Stimulated activated CD4-positive, alpha-beta T cell treated with anti-CD3 and anti-CD28 coated beads, Interleukin-1b, Interleukin-23, amount 100 ng/mL, for 4 hours (primary cell): ENCODE measurements around the gene RAX2.

ENCODE experiments used
- DNase-seq, 2 donors: peaks; one replicate each; pipeline ENCODE4 v3.0.0-alpha.2; 2020; ENCODE audit warnings: low read depth in 2 of 2

Gene RAX2

DNA sequence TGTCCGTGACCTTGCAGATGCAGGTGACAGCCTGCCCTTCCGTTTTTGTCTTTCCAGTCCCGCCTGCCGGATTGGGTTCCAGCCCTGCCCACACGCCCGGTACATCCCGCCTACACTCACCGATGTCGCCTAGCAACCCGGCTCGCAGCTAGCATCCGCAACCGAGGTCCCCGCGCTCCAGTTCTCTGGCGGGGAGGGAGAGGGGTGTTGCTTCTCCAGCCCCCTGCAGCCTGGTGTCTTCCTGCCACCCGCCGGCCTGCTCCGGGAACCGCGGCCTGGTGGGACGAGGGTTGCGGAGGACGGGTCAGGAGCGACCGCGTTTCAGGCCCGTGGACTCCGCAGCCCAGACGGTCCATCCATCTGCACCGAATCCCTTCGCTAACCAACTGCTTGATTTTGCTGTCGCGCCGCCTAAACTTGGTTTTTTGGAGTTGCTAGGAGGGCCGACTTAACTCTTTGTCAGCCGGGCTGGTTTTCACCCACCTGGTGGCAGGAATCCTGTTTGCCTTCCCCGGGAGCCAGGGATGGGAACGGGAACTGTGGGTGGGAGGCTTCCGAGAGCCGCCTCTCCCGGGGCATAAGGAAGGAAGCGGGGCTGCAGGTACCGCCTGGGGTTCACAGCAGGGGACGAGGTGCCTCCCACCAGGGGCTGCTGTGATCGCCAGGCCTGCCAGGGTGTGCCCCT lies 29.5 kb upstream of the RAX2 start:
- DNase-seq = peak; percentile 42 to 56

DNA sequence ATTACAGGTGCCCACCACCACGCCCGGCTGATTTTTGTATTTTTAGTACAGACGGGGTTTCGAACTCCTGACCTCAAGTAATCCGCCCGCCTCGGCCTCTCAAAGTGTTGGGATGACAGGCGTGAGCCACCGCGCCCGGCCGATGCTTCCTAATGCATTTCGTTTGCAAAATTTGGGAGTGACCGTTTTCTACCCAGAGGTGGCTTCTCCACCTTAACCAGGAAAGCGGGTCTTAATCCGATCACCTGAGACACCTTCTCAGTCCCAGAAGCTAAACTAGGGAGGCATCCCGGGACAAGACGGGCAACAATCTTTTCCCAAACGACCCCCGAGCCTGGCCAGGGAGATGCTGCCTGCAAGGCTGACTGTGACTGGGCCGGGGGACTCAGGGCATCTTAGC lies 29.0 kb upstream of the RAX2 start:
- DNase-seq = no peak

DNA sequence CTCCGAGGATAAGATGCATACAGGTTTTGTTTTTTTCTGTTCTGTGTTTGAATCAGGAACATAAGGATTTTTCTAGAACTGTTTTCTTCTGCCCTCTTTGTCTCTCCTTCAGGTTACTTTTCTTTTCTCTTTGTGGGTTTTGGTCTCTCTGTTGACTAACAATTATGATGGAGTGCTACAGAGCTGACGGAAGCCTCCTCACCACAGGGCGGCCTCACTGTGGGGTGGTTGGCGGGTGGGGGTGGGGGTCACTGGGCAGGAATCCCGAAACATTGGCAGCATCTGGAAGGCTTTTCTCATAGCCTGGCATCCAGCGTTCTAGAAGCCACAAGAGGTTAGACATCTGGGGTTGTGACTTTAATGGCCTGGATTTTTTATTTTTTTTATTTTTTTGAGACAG lies 26.1 kb upstream of the RAX2 start:
- DNase-seq = no peak

DNA sequence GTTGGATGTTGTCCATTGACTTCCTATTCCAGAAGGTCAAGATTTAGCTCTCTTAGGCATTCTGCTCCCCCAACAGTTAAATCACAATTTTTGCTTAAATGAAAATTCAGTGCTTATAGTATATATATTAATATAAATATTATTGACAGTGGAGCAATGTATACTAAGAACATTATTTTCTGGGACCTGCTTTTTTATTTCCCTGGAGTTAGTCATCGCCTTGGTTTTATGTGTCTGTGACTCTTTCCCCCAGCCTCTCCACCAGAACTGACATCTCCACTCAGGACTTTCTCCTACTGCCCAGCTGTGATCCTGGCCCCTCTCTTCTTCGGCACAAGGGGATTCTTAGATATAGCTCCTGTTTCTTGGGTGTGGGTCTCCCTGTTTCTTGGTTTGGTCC lies 24.3 kb upstream of the RAX2 start:
- DNase-seq = no peak

DNA sequence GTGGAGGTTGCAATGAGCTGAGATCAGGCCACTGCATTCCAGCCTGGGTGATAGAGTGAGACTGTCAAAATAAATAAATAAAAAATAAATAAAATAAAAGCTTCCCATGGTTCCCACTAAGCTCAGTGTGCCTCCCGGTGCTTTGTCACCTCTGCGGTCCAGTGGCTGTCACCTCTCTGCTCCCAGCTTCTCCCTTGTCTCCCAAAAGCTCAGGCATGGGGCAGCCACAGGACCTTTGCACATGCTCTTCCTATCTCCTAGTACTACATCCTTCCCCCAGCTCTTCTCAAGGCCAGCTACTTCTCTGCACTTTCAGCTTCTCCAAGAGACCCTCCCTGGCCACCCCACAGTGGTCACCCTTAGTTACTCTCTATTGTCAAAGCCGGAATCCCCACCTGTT lies 21.8 kb upstream of the RAX2 start:
- no peak for DNase-seq

DNA sequence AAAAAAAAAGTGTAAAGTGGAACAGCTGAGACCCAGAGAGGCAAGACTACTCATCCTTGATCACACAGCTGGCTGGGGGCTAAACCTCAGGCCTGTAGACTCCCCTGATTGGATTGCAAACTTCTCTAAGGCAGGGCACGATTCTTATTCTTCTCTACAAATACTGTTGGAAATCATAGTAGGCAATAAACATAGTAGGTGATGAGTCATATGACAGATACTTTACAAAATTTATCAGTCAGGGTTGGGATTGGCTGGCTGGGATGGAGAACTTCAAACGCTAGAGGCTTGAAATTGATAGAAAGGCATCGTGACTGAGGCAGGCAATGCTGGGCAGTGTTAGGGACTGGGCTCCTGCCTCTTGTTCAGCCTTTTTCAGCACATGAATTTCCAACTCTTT lies 20.1 kb upstream of the RAX2 start:
- no peak for DNase-seq

DNA sequence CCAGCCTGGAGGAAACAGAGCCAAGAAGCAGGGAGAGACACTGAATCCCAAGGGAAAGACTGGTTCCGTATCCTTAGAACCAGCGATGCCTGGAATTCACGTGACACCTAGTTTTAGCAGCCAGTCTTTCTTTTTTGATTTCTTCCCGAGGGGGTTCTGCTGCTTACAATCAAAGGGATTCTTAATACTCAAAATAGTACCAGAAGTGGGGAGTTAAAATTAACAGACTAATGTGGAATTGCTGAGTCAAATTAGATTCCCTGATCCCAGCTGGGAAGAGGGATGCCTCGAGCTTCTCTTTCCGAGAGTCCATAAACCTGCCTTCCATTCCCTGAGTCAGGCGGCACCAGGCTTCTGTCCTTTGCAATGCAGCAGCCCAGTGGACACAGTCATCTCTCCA lies 18.9 kb upstream of the RAX2 start:
- no peak for DNase-seq

DNA sequence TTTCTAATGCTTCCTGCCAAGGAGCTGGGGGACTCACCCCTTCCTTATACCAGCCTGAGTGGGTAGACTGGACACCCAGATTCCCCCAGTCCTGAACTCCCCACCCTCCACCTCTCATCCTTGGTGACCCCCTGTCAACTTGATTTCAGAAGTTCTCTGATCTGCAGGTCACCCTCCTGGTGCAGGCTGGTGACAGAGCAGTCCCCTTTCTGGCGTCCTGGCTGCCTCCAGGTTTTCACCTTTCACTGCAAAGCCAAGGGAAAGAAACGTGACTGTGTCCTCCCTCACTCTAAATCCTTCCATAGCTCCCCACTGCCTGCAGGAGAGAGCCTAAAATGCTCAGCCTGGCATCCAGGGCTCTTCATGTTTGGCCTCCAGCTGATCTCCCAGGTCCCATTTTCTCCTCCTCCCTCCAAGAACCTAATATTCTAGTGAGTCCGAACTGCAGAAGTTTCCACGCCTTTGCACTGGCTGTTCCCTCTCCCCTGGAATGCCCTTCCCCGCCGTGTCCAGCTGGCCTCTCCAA lies 18.2 kb upstream of the RAX2 start:
- no peak for DNase-seq

DNA sequence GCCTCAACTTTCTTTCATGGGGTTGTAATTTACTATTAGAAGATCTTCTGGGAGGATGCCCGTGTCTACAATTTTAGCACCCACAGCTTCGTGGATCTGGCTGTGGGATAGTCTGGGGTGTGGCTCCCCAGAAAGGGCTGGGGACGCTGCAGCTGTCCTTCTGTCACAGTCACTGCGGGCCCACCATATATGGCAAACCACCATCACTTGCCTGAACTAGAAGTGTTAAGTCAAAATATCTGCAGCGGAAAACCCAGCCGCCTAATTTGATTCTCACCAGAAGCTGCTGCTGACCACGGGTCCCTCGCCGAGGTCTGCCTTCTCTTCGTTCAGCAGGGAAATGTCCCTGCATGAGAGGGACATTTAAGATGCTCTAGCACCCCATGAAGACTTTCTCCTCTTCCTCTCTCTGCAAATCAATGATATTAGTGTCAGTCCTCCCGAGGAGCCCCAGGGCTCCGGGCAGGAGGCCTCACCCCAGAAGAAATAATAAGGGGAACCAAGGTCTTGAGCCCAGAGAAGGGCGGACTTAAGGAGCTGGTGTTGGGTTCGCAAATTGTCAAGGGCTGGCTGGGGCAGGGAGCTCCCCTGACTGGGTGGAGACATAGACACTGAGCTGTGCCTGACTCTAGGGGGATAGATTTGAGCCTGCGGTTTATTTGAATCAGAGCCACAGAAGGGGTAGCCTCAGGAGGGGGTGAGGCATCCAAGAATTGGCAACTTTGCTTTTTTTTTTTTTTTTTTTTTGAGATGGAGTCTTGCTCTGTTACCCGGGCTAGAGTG lies 17.2 kb upstream of the RAX2 start:
- no peak for DNase-seq

DNA sequence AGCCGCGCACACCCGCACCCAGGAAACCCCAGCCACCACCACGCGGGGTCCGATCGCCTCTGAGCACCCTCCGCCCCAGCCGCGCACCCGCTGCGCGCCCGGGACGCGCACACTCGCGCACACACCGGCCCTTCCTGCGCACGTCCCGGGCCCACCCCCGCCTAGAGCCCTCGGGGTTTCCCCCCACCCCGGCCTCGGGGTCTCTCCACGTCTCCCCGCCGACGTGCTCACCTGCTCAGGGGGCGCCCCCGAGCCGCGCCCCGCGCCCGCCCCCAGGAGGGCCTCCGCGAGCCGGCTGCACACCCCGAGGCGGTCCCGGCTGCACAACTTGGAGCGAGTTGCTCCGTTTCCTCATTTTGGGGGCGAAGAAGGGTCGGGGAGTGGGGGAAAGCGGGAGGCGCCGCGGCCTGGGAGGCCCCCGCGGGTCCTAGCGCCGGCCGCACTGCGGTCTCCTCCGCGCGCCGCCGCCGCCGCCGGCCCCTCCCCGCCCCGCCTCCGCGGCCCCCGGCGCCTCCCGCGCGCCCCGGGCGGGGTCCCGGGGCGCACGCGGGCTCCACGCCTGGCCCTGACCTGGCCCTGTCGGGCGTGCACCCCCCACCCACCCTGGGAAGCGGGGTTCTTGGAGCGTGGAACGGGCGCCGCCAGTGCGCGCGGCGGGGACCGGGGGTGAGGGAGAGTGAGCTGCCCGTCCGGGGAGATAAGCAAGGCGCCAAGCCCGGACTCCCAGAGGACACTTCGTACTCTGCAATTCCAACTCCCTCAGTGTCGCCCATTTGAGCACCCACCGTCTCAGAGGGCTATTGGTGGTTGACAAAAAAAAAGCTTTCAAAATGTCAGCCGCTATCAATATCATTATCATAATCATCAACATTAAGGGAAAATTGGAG lies 14.2 kb upstream of the RAX2 start, which contains the start of gene MATK:
Gene MATK, minus strand, starts transcription at position 444 of the 887 bp plus-strand sequence. CDS start 1,246 bp downstream, outside the sequence.
- DNase-seq = peak; percentile 34 to 47

DNA sequence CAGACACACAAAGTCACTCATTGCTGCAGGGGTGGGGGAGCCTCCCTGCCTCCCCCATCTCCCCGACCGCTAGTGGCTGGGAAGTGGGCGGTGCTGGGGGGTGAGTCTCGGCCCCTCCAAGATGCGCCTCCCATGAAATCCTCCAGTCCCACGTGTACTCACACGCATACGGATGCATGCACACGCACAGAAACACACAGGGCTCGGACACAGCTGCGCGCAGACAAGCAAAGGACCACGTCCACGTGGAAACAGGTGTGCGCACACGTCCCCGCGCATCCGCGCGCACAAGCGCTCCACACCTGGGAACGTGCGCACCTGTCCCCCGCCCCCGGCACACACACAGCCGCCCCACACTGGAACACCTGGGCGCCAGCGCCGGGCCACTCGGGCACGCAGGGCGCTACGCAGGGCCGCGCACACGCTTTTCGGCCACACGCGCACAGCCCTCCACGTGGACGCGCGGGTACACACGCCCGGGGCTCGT lies 13.5 kb upstream of the RAX2 start:
- DNase-seq = peak in 1 of 2 donors; percentile 46

DNA sequence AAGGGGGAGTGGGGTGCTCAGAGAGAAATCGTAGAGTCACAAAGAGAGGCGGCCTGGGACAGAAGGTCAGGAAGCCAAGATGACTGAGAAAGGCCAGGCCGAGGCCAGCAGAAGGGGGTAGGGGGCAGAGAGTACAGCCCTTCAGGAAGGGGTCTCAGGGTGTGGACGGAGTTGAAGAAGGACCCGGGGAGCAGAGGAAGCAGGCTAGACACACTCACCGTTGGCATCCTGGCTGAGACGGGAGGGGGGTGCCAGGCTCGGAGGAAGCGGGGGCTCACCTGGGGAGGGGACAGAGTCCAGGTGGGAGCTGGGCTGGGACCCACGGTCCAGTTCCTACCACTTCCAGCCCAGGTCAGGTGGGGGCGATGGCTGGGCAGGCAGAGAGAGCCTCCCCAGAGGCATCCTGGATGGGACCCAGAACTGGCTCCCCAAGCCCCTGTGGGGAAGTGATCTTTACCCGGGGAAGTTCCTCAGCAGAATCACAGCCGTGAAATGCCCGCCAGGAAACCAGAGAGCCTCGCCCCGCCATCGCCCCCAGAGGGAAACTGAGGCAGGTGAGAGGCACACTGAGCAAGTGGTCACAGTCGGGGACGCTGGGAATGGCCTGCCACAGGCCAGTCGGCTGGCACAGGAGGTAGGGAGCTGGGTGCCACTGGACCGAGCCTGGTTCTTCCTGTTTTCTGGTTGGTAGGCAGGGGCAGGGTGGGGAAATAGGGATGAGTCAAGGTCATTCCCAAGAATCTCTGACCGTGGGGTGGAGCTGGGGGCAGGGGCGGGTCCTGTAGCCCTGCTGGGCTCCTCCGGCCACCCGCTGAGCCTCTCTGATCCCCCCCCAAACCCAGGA lies 12.8 kb upstream of the RAX2 start:
- DNase-seq = no peak

DNA sequence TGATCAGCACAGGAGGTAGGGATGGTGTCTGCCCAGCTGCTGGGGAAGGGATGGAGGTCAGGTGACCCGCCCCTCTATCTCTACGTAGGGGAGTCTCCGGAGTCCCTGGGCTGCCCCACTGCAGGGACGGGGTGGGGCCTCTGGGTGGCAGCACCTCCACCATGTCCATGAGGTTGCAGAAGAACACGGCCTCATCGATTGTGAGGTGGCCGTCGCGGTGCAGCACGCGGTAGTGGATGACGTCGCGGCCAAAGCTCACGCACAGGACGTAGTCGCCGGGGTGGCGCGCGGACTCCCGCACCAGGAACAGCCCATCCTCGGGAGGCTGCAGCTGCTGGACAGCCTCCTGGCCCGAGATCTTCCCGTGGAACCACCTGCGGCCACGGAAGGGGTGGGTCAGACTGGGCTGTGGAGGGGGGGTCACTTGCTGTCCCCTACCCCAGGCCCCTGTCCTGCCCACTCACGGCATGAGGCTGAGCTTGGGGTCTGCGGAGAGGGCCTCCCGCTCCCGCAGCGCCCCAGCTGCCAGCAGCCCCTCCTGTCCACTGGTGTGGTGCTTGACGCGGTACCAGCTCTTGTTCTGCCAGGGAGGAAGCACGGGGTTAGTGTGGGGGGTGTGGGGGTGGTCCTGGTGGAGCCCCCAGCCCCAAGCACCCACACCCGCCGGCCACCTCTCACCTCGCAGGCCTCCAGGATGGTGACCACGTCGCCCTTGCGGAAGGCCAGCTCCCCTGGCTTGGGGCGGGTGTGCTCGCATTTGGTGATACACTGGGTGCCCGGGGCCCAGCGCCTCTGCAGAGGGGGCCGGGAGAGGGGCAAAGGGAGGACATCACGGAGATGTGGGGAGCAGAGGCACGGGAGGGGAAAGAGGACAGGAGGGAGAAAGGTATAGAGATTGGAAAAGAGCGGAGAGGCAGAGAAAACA lies 11.9 kb upstream of the RAX2 start:
- peak in 1 of 2 donors; percentile 39 for DNase-seq

DNA sequence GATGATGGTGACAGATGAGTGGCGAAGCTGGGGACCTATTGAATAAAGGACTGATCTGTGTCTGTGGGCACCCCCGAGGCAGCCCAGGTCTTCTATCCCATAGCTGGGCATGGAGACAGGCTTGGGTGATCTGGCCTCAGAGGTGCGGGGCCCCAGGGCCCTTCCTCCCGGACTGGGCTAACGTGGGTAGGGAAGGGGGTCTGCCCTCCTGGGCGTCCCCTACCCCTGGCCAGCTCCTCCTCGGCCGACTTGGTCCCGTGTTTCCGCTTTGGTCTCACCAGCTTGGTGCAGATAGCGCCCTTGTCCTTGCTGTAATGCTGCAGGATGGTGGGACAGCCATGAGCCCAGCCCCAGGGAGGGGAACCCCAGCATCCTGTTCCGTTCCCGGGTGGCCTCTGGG lies 10.9 kb upstream of the RAX2 start:
- no peak for DNase-seq

DNA sequence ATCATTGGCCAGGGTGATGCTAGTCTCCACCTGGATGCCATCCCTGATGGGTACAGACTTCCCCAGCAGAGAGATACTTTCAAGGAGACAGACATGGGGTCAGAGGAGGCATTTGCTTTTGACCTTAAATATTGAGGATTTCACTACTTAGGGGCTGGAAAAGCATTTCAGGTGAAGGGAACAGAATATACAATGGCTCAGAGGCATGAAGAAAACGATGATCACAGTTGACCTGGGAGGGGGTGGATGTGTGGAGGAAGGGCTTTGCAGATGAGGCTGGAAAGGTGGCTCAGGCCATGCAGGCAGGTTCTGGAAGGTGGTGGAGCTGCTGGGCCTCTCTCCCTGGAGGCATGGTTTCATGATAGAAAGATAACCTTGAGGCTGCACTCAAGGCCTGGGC lies 10.3 kb upstream of the RAX2 start:
- DNase-seq = no peak

DNA sequence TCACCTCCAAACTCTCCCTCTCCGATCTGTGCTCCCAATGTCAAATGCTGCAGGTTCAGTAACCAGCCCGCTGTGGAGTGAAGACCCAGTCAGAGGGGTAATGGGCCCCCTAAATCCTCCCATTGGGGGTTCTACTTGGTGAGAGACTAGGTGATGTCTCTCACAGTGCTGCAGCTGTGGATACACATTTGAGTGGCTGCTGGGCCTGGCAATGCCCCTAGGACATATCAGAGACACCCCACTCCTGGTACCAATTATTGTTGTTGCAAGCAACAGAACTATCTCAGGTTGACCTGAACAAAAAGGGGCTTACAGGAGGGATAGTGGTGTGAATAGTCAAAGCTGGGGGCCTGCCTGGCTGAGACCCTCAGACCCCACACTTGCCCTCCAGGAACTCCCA lies 9.6 kb upstream of the RAX2 start:
- no peak for DNase-seq

DNA sequence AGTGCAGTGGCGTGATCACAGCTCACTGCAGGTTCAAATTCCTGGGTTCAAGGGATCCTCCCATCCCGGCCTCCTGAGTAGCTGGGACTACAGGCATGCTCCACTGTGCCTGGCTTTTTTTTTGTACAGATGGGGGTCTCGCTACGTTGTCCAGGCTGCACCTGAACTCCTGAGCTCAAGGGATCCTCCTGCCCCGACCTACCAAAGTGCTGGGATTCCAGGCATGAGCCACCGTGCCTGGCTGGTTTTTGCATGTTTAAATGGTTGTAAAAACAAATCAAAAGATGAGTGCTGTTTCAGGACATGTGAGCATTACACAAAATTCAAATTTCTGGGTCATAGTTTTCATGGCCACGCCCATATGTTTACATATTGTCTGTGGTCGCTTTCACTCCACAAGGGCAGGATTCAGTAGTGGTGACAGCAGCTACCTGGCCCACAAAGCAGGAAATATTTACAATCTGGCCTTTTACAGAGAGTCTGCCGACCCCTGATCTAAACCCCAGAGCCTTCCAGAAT lies 8.8 kb upstream of the RAX2 start:
- no peak for DNase-seq

DNA sequence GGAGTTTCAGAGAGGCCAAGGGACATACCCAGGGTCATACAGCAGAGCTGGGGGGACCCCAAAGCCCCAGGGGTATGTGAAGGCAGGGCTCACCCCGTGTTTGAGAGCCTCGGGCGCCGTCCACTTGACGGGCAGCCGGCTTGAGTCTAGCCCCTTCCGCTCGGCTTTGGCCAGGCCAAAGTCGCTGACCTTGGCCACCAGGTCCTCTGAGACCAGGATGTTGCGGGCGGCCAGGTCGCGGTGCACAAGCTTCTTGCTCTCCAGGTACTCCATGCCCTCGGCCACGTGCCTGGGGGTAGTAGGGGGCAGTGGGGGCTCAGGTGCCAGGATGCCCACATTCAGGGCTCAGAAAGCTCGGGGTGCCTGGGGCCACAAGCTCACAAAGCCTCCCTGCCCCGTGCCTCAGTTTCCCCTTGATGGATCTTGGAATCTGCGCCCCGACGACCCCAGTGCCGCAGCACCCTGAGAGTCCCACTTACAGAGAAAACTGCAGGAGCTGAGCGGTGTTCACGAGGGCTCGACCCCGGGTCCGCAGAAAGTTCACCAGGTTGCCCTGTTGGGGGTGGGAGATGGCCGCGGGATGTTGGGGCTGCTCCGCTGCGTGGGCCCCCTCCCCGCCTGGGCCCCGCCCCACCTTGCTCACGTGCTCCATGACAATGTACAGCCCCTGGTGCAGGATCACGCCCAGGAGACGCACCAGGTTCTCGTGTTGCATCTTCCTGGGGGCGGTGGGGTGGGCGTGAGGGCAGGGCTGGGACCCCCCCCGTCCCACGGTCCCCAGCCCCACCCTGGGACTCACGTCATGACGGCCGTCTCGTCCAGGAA lies 7.1 kb upstream of the RAX2 start:
- DNase-seq = no peak
